NCI-H1694 treated with DMSO at 0.1 percent for 48 hours (cell line): Measurements from ENCODE around the gene OPN1MW2.
"Not testable (repeated sequence)": the region's sequence is repeated elsewhere in the genome, so short reads cannot be mapped to it uniquely, and the experiment has no call there.

Experiments used
- DNase-seq: peaks from one replicate; lab custom pipeline; 2025; lab: John Stamatoyannopoulos, UW

The OPN1MW2 gene

GRCh38 chrX:154219456-154219855 lies at the start of gene OPN1MW2:
Gene OPN1MW2, plus strand, starts transcription at chrX:154219756. Its CDS starts 60 bp downstream, at chrX:154219816.
- not testable (repeated sequence) for DNase-seq

GRCh38 chrX:154172535-154172943 lies 47.0 kb upstream of the OPN1MW2 start:
- DNase-seq: not testable (repeated sequence)

DNA sequence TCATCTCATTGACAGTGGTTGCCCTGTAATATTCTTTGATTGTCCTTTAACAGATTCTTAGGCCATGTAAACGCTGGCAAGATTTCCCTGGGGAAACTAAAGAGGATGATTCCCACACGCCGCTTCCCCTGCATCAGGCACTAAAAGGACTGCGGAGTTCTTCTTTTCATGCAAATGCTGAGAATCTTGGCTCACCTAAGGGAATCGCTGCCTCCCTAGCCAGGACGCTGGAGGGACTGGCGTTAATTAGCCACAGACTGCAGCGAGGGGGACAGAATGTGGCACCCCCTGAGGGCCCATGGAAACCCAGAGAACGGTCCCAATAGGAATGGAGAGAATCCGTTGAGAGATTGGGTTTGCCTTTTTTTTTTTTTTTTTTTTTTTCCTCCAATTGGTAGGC lies 45.2 kb upstream of the OPN1MW2 start:
- DNase-seq: not testable (repeated sequence)

DNA sequence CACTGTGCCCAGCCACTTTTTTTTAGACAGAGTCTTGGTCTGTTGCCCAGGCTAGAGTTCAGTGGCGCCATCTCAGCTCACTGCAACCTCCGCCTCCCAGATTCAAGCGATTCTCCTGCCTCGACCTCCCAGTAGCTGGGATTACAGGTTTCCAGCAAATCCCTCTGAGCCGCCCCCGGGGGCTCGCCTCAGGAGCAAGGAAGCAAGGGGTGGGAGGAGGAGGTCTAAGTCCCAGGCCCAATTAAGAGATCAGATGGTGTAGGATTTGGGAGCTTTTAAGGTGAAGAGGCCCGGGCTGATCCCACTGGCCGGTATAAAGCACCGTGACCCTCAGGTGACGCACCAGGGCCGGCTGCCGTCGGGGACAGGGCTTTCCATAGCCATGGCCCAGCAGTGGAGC lies 37.3 kb upstream of the OPN1MW2 start, which contains the start of gene OPN1MW:
Gene OPN1MW, plus strand, starts transcription at position 301 of the 400 bp plus-strand sequence. Its CDS starts 82 bp downstream, at position 383.
- DNase-seq: not testable (repeated sequence)

DNA sequence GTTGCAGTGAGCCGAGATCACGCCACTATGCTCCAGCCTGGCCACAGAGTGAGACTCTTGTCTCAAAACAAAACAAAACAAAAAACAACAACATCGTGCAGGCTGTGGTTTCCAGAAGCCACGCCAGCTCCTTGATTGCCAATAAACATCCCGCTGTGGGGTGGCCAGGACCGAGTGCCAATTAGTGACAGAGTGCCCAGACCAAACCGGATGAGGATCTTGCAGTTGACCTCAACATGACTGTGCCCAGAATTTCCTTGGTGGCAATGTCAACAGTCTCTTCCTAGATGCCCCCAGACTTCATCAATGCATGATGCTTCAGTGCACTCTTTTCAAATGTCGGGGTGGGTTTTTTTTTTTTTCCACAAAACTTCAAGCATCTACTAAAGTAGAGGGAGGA lies 35.8 kb upstream of the OPN1MW2 start:
- DNase-seq: not testable (repeated sequence)

- not testable (repeated sequence) for DNase-seq
These were observed 26.7 kb upstream of the OPN1MW2 start for GRCh38 chrX:154192846-154193245.

GRCh38 chrX:154194316-154194715 lies 25.2 kb upstream of the OPN1MW2 start:
- not testable (repeated sequence) for DNase-seq

GRCh38 chrX:154196466-154196865 lies 23.1 kb upstream of the OPN1MW2 start:
- not testable (repeated sequence) for DNase-seq

- not testable (repeated sequence) for DNase-seq
These were observed 9.7 kb upstream of the OPN1MW2 start for GRCh38 chrX:154209670-154210418.

DNA sequence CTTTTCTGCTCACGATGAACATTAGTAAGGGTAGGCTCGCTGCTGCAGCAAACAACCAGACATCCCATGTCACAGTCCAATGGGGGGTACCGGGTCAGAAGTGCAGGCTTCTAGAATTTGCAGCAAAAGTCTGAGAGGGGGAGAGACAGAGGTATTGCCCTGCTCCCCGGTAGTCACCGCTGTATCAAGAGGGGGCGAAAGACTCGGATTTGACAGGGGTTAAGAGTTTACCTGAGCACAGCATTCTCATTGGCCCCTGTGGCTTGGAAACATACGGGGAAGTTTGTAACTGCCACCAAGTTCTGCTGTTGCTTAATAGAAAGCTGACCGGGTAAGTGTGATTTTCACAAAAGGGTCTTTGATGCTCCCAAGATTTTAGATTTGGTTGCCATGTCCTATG lies 8.5 kb upstream of the OPN1MW2 start:
- not testable (repeated sequence) for DNase-seq

DNA sequence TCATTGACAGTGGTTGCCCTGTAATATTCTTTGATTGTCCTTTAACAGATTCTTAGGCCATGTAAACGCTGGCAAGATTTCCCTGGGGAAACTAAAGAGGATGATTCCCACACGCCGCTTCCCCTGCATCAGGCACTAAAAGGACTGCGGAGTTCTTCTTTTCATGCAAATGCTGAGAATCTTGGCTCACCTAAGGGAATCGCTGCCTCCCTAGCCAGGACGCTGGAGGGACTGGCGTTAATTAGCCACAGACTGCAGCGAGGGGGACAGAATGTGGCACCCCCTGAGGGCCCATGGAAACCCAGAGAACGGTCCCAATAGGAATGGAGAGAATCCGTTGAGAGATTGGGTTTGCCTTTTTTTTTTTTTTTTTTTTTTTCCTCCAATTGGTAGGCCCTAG lies 8.1 kb upstream of the OPN1MW2 start:
- DNase-seq: not testable (repeated sequence)

- not testable (repeated sequence) for DNase-seq
These were observed 5.7 kb downstream of the OPN1MW2 start for GRCh38 chrX:154225292-154225691.

DNA sequence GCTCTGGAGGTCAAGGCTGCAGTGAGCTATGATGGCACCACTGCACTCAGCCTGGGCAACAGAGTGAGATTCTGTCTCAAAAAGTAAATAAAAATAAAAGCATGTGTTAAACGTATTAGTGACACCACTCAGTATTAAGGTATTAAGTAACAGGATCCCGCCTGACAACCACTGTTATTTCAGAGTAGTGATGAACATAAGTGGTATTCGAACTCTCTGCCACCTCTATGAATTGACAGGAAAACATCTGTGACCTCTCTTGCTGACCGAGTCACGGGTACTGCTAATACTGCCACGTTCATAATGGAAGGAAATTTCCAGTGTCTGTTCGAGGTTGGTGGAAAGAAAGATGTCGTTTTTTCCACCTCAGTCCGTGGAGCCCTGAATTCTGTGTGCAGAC lies 7.2 kb downstream of the OPN1MW2 start:
- not testable (repeated sequence) for DNase-seq

DNA sequence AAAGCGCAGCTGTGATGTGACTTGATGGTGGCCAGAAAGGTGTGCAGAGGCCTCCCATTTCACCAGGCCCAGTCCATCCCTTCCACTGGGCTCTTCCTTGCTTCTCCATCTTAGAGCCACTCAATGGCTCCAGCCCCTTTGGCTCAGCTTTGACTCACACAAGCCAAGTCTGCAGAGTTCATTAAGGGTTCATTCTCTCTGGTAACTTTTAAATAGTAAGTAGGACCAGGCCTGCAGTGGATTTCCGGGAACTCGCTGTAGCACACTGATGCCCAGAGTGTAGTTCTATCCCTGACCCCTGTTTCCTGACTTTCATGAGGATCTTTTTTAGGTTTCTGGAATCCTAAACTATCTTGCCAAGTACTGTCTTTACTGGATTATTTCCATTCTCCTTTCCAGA lies 11.9 kb downstream of the OPN1MW2 start:
- not testable (repeated sequence) for DNase-seq

DNA sequence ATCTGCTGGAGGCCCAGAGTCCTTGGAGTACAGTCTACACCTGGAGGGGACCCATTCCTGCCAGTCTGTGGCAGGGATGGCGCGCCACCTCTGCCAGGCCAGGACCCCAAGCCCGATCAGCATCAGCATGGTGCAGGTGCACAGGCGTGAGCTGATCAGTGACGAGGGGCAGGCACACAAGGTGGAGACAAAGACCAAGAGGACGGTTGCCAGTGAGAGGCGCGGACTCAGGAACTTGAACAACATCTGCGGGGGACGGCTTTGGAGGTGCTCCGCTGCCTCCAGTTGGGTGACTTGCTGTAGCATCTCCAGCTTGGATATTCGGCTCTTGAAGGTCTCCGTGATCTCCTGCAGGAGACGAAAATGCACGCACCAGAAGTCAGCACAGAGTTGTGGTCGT lies 14.1 kb downstream of the OPN1MW2 start:
- not testable (repeated sequence) for DNase-seq

DNA sequence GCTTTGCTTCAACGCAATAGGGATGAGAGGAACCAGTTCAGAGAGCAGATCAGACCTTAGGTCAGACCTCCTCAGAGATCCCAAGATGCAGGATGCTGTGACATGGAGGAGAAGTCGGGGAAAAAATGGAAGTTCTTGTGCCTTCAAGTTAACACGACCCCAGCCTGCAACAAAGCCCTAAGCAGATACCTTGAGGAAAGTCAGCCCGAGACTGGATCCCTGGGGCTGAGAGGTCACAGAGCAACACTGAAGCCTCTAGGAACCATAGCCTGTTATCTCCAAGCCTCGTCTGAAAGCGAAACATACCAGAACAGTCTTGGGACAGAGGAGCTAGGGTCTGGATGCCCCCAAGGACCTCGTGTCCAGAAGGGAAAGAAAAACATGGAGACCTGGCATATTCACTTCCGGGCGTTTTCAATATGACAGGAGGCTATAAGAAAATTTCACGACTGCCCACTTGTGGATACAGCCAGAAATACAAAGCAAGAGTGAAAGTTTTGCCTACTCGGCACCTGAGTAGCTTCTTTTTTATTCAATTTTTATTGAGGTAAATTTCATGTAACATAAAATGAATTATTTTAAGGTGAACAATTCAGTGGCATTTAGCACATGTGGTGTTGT lies 19.5 kb downstream of the OPN1MW2 start:
- DNase-seq: not testable (repeated sequence)

DNA sequence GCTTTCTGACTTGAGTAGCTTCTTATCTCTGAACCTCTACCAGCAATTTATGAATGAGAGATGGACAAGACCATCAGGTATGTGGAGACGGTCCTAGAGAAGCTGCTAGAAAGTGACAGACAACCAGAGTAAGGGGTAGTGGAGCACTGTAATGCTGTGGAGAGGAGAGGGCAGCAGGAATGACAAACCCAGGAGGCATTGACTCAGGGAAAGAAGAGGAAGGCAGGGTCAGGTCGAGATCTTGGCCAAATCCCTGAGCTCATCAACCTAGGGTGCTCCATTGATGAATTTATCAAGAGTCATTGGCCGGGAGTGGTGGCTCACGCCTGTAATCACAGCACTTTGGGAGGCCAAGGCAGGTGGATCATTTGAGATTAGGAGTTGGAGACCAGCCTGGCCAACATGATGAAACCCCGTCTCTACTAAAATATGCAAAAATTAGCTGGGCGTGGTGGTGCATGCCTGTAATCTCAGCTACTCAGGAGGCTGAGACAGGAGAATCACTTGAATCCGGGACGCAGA lies 20.5 kb downstream of the OPN1MW2 start:
- not testable (repeated sequence) for DNase-seq

- not testable (repeated sequence) for DNase-seq
These were observed 28.0 kb downstream of the OPN1MW2 start for GRCh38 chrX:154247377-154248045.

DNA sequence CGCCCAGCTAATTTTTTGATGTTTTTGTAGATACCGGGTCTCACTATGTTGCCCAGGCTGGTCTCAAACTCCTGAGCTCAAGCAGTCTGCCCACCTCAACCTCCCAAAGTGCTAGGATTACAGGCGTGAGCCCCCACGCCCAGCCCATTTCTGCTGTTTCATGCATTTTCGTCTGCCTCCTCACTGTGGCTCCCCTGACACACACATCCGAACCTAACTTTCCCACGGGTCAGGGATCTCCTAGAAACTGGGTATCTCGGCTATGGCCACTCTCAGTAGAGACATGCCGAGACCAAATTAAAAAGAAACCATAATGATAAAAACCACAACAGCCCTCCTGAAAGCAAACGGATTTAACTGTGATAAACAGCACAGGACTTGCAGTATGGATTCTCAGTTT lies 28.5 kb downstream of the OPN1MW2 start:
- not testable (repeated sequence) for DNase-seq

DNA sequence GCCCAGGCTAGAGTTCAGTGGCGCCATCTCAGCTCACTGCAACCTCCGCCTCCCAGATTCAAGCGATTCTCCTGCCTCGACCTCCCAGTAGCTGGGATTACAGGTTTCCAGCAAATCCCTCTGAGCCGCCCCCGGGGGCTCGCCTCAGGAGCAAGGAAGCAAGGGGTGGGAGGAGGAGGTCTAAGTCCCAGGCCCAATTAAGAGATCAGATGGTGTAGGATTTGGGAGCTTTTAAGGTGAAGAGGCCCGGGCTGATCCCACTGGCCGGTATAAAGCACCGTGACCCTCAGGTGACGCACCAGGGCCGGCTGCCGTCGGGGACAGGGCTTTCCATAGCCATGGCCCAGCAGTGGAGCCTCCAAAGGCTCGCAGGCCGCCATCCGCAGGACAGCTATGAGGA lies 37.7 kb downstream of the OPN1MW2 start, which contains the start of gene OPN1MW3:
Gene OPN1MW3, plus strand, starts transcription at position 301 of the 400 bp plus-strand sequence. Its CDS starts 38 bp downstream, at position 339.
- DNase-seq: not testable (repeated sequence)

DNA sequence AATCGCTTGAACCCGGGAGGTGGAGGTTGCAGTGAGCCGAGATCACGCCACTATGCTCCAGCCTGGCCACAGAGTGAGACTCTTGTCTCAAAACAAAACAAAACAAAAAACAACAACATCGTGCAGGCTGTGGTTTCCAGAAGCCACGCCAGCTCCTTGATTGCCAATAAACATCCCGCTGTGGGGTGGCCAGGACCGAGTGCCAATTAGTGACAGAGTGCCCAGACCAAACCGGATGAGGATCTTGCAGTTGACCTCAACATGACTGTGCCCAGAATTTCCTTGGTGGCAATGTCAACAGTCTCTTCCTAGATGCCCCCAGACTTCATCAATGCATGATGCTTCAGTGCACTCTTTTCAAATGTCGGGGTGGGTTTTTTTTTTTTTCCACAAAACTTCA lies 39.2 kb downstream of the OPN1MW2 start:
- not testable (repeated sequence) for DNase-seq

- not testable (repeated sequence) for DNase-seq
These were observed 43.5 kb downstream of the OPN1MW2 start for GRCh38 chrX:154263072-154263471.
